HG02973 (cell line): ENCODE data around the gene LEFTY2.
"Not testable (repeated sequence)": the region's sequence is repeated elsewhere in the genome, so short reads cannot be mapped to it uniquely, and the experiment has no call there.

Experiments used
- ATAC-seq: cut with Tn5 transposase; IDR thresholded peaks from one replicate; pipeline ENCODE4 v1.9.1; 2021; ENCODE audit warnings: moderate library complexity; ENCODE audit not compliant: unreplicated experiment

LEFTY2 gene

GRCh38 chr1:225931270-225932136 lies 9.5 kb downstream of the LEFTY2 start:
- no peak for ATAC-seq

- ATAC-seq: no peak
These were observed 10.5 kb downstream of the LEFTY2 start for GRCh38 chr1:225930566-225930965.

GRCh38 chr1:225929462-225929861 lies 11.6 kb downstream of the LEFTY2 start:
- ATAC-seq: not testable (repeated sequence)

GRCh38 chr1:225928186-225929175 lies 12.5 kb downstream of the LEFTY2 start:
- no peak for ATAC-seq

- ATAC-seq: no peak
These were observed 14.4 kb downstream of the LEFTY2 start for GRCh38 chr1:225926551-225927113.

GRCh38 chr1:225923692-225924555 lies 17.1 kb downstream of the LEFTY2 start, which contains the start of gene PYCR2:
TSS of gene PYCR2 (minus strand) at chr1:225924250. CDS start at chr1:225924110, 140 bp downstream.
- peak; percentile 98 for ATAC-seq

- ATAC-seq: no peak
These were observed 17.7 kb downstream of the LEFTY2 start for GRCh38 chr1:225923381-225923691.

GRCh38 chr1:225921734-225922709 lies 19.0 kb downstream of the LEFTY2 start:
- ATAC-seq: no peak

GRCh38 chr1:225919906-225920305 lies 21.1 kb downstream of the LEFTY2 start:
- no peak for ATAC-seq

- no peak for ATAC-seq
These were observed 22.7 kb downstream of the LEFTY2 start for GRCh38 chr1:225918280-225918679.

- ATAC-seq: no peak
These were observed 23.5 kb downstream of the LEFTY2 start for GRCh38 chr1:225917536-225917935.

GRCh38 chr1:225917101-225917500 lies 23.9 kb downstream of the LEFTY2 start:
- ATAC-seq: no peak

- ATAC-seq: no peak
These were observed 25.5 kb downstream of the LEFTY2 start for GRCh38 chr1:225915538-225915991.

GRCh38 chr1:225914947-225915346 lies 26.1 kb downstream of the LEFTY2 start:
- ATAC-seq: no peak

- no peak for ATAC-seq
These were observed 26.6 kb downstream of the LEFTY2 start for GRCh38 chr1:225914391-225914790.

- ATAC-seq: peak; percentile 59
These were observed 29.6 kb downstream of the LEFTY2 start for GRCh38 chr1:225911191-225912130.

- ATAC-seq: no peak
These were observed 31.5 kb downstream of the LEFTY2 start for GRCh38 chr1:225909477-225909876.

- no peak for ATAC-seq
These were observed 32.2 kb downstream of the LEFTY2 start for GRCh38 chr1:225908773-225909172.
